A673 (cell line): Measurements from ENCODE around the gene MYO7A. TPM values are rescaled to one million over a fixed set of nuclear protein-coding genes. Genes with fewer than 3 reads are reported as not detected.

Source experiments
- BruUV-seq: library from RNA; stranded (reverse); fragments of 400-500 nt; replicated peaks from 2 replicates; lab custom pipeline; 2021; lab: Mats Ljungman, UMichigan
- CTCF ChIA-PET: fragments of 300-600 bp; sonication (Branson Sonifier 250); formaldehyde crosslinking; loops from one replicate; lab custom pipeline; 2022; ENCODE audit warnings: antibody characterized with exemption; lab: Charles Lee
- POLR2A ChIA-PET: fragments of 300-600 bp; sonication (Branson Sonifier 250); formaldehyde crosslinking; loops from one replicate; lab custom pipeline; 2022; ENCODE audit warnings: antibody characterized with exemption; ENCODE audit not compliant: low non-redundant PET; lab: Charles Lee
- DNase-seq: peaks from one replicate; pipeline ENCODE4 v3.0.0-alpha.2; 2015; ENCODE audit warnings: low spot score
- H3K27ac ChIP-seq: fragments of 200-600 bp; sonication (generic); 2 replicates; pipeline ENCODE4 v1.5.1; 2016; ENCODE audit warnings: mixed run types, low read depth, mild to moderate bottlenecking, mixed read lengths, antibody characterized with exemption, low read length; ENCODE audit not compliant: poor library complexity, severe bottlenecking
- H3K27me3 ChIP-seq: fragments of 200-600 bp; sonication (generic); replicated peaks from 2 replicates; pipeline ENCODE4 v1.6.1; 2017; ENCODE audit warnings: mixed run types, low read depth, mild to moderate bottlenecking, mixed read lengths, antibody characterized with exemption, low read length; ENCODE audit not compliant: insufficient read depth, poor library complexity
- H3K36me3 ChIP-seq: fragments of 200-600 bp; sonication (generic); 2 replicates; pipeline ENCODE4 v1.6.1; 2016; ENCODE audit warnings: mixed run types, mild to moderate bottlenecking, mixed read lengths, antibody characterized with exemption, low read length; ENCODE audit not compliant: insufficient read depth, poor library complexity, severe bottlenecking
- H3K4me1 ChIP-seq: fragments of 200-600 bp; sonication (generic); 2 replicates; pipeline ENCODE4 v1.6.1; 2017; ENCODE audit warnings: mixed run types, mild to moderate bottlenecking, mixed read lengths, antibody characterized with exemption, low read length; ENCODE audit not compliant: insufficient read depth, poor library complexity, severe bottlenecking
- H3K4me3 ChIP-seq: fragments of 200-600 bp; sonication (generic); 2 replicates; pipeline ENCODE4 v1.5.1; 2016; ENCODE audit warnings: low read depth, mixed run types, mild to moderate bottlenecking, mixed read lengths, low read length; ENCODE audit not compliant: poor library complexity, severe bottlenecking
- H3K9me3 ChIP-seq: fragments of 200-600 bp; sonication (generic); 2 replicates; pipeline ENCODE4 v1.6.1; 2016; ENCODE audit warnings: mixed run types, low read depth, mild to moderate bottlenecking, mixed read lengths, antibody characterized with exemption, low read length; ENCODE audit not compliant: poor library complexity, severe bottlenecking
- CTCF ChIP-seq: fragments of 300-800, 200-600 bp; sonication (generic); conservative IDR thresholded peaks from 2 replicates; pipeline ENCODE4 v1.5.1; 2017; ENCODE audit warnings: low read depth, mild to moderate bottlenecking, antibody characterized with exemption, low read length, moderate library complexity, mixed read lengths
- EZH2 ChIP-seq: fragments of 200-600 bp; sonication (generic); IDR thresholded peaks from 2 replicates; pipeline ENCODE4 v1.6.1; 2017; ENCODE audit warnings: borderline replicate concordance, low read depth, mild to moderate bottlenecking, mixed read lengths, antibody characterized with exemption, low read length; ENCODE audit not compliant: poor library complexity, severe bottlenecking
- intact Hi-C: fragments of 100-400 bp; cut with micrococcal nuclease; formaldehyde crosslinking; loops from one replicate; pipeline ENCODE4 v1.10.0; 2022; ENCODE audit not compliant: unreplicated experiment
- total RNA-seq: library from RNA; stranded (reverse); gene quantifications from 2 replicates; pipeline ENCODE4 v1.2.3, GENCODE V29; 2021

Gene MYO7A
- total RNA-seq, 1 experiment from 2014 or later: not detected

DNA sequence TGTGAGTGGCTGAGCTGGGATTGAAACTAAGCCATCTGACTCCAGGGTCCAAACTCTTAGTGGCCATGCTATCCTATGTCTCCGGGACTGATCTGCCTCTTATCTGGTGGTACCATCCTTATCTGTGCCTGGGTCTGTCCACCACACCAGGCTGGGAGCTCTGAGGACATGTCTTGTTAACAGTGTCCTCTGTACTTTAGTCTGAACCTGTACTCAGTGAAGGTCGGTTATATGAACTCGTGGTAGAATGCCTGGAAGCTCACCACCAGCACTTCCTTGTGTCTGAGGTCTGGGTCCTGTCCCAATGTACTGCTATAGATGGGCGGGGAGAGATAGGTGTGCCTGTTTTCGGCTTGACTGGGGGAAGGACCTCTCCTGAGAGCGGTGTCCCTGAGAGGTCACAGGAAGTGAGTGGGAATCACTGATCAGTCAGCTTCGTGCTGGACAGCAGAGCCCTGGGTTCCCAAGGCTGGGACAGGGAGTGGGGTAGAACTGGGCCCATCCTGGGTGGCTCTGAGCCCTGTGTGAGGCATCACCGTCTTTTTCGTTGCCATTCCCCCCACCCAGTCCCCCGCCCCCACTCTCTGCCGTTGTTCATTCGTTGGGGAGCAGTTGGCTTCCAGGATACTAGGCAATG, 8.9 kb downstream of the MYO7A start:
- POLR2A ChIA-PET: no interaction called here
- Histone ChIP-seq H3K27ac (no peak overlapping the region), H3K4me1 (no peaks in the 10 kb centered on the region), H3K4me3 (no peak overlapping the region), H3K27me3 (peaks cover 25% of the 10 kb centered on the region), H3K36me3 (no peaks in the 10 kb centered on the region), H3K9me3 (no peaks in the 10 kb centered on the region)
- no peak for DNase-seq
- no TSS peak for BruUV-seq
- intact Hi-C loops: no loop called here
- CTCF ChIA-PET: no interaction called here
- no peak for TF ChIP-seq CTCF

- H3K27me3 ChIP-seq: peaks cover 25% of the 10 kb centered on the region
- H3K9me3 ChIP-seq: no peaks in the 10 kb centered on the region
- no peak overlapping the region for H3K27ac ChIP-seq
- CTCF ChIA-PET: no interaction called here
- DNase-seq: no peak
- TF ChIP-seq EZH2 (no peak), CTCF (no peak)
- POLR2A ChIA-PET: no interaction called here
- no peak overlapping the region for H3K4me3 ChIP-seq
- no peaks in the 10 kb centered on the region for H3K36me3 ChIP-seq
- no TSS peak for BruUV-seq
- intact Hi-C loops: no loop called here
- no peaks in the 10 kb centered on the region for H3K4me1 ChIP-seq
Observed at GRCh38 chr11:77137421-77137820, 9.4 kb downstream of the MYO7A start.

GRCh38 chr11:77138106-77138649, 10.1 kb downstream of the MYO7A start:
- CTCF ChIA-PET: no interaction called here
- Histone ChIP-seq H3K36me3 (no peaks in the 10 kb centered on the region), H3K27ac (no peak overlapping the region), H3K27me3 (peaks cover 25% of the 10 kb centered on the region), H3K9me3 (no peaks in the 10 kb centered on the region), H3K4me1 (no peaks in the 10 kb centered on the region), H3K4me3 (no peak overlapping the region)
- no peak for DNase-seq
- TF ChIP-seq EZH2 (no peak), CTCF (no peak)
- intact Hi-C loops: no loop called here
- POLR2A ChIA-PET: no interaction called here
- BruUV-seq: no TSS peak
